HEK293T (cell line): ENCODE data around the gene STAB1.

ENCODE experiments used
- FOXM1 ChIP-seq: fragments of 450-650 bp; IDR thresholded peaks from 2 replicates; pipeline ENCODE4 v1.6.1; 2017; ENCODE audit warnings: mild to moderate bottlenecking, borderline replicate concordance
- LEF1 ChIP-seq: fragments of 450-650 bp; IDR thresholded peaks from 2 replicates; pipeline ENCODE4 v1.6.1; 2017; ENCODE audit warnings: mild to moderate bottlenecking, borderline replicate concordance
- SP1 ChIP-seq: fragments of 450-650 bp; IDR thresholded peaks from 2 replicates; pipeline ENCODE4 v1.6.1; 2017

- TF ChIP-seq LEF1 (no peak), FOXM1 (no peak), SP1 (no peak)
Measured at GRCh38 chr3:52555056-52555455, 59.9 kb downstream of the STAB1 start.
